Neuronal stem cell (in vitro differentiated cells): Measurements from ENCODE around the gene DMD.

Experiments
- DNase-seq: peaks from one replicate; pipeline ENCODE4 v3.0.0-alpha.2; 2013; ENCODE audit warnings: low spot score
- H2AFZ ChIP-seq: one replicate; pipeline ENCODE4 v1.6.1; 2013; ENCODE audit warnings: mild to moderate bottlenecking, low read length, inconsistent platforms
- H2AK5ac ChIP-seq: 2 replicates; pipeline ENCODE4 v1.6.1; 2013; ENCODE audit warnings: low read depth, mild to moderate bottlenecking, inconsistent platforms, low read length, moderate library complexity, mixed read lengths
- H2BK120ac ChIP-seq: 2 replicates; pipeline ENCODE4 v1.6.1; 2013; ENCODE audit warnings: low read depth, mild to moderate bottlenecking, inconsistent platforms, low read length, moderate library complexity, mixed read lengths
- H2BK12ac ChIP-seq: one replicate; pipeline ENCODE4 v1.6.1; 2013; ENCODE audit warnings: low read length, inconsistent platforms
- H2BK15ac ChIP-seq: 2 replicates; pipeline ENCODE4 v1.6.1; 2013; ENCODE audit warnings: mild to moderate bottlenecking, low read length, inconsistent platforms, mixed read lengths
- H2BK5ac ChIP-seq: one replicate; pipeline ENCODE4 v1.6.1; 2013; ENCODE audit warnings: inconsistent platforms, mild to moderate bottlenecking, low read length, moderate library complexity
- H3K14ac ChIP-seq: one replicate; pipeline ENCODE4 v1.6.1; 2013; ENCODE audit warnings: low read length, inconsistent platforms
- H3K18ac ChIP-seq: 2 replicates; pipeline ENCODE4 v1.6.1; 2013; ENCODE audit warnings: low read length, inconsistent platforms
- H3K23ac ChIP-seq: 2 replicates; pipeline ENCODE4 v1.6.1; 2013; ENCODE audit warnings: low read depth, mild to moderate bottlenecking, mixed read lengths, low read length, inconsistent platforms; ENCODE audit not compliant: poor library complexity
- H3K27ac ChIP-seq: replicated peaks from 3 replicates; pipeline ENCODE4 v1.5.1; 2013; ENCODE audit warnings: low read length, inconsistent platforms
- H3K27me3 ChIP-seq, 3 experiments: 2 replicates each; pipeline ENCODE4 v1.6.1; 2013; ENCODE audit warnings: low read length in 3 of 3, mild to moderate bottlenecking in 2 of 3, inconsistent platforms in 1 of 3, low read depth in 1 of 3, mixed read lengths in 1 of 3, moderate library complexity in 1 of 3; ENCODE audit not compliant: control insufficient read depth in 3 of 3, insufficient read depth in 3 of 3
- H3K36me3 ChIP-seq, 2 donors: replicated peaks in 1 of 2; 2 replicates each; pipeline ENCODE4 v1.6.1; 2013; ENCODE audit warnings: low read length in 2 of 2; ENCODE audit not compliant: control insufficient read depth in 2 of 2, insufficient read depth in 2 of 2
- H3K4ac ChIP-seq: 2 replicates; pipeline ENCODE4 v1.6.1; 2013; ENCODE audit warnings: inconsistent platforms, mild to moderate bottlenecking, low read length, moderate library complexity
- H3K4me1 ChIP-seq, 2 donors: 1 replicate in 1 of 2; 2 replicates in 1 of 2; pipeline ENCODE4 v1.6.1; 2013; ENCODE audit warnings: low read length in 2 of 2, low read depth in 1 of 2; ENCODE audit not compliant: control insufficient read depth in 2 of 2, insufficient read depth in 1 of 2
- H3K4me2 ChIP-seq: one replicate; pipeline ENCODE4 v1.6.1; 2013; ENCODE audit warnings: mild to moderate bottlenecking, low read length, inconsistent platforms; ENCODE audit not compliant: insufficient read depth, poor library complexity, severe bottlenecking
- H3K4me3 ChIP-seq, 2 donors: 2 replicates each; pipeline ENCODE4 v1.5.1; 2013; ENCODE audit warnings: low read length in 2 of 2, mild to moderate bottlenecking in 2 of 2, inconsistent platforms in 1 of 2, moderate library complexity in 1 of 2
- H3K79me1 ChIP-seq: one replicate; pipeline ENCODE4 v1.6.1; 2013; ENCODE audit warnings: low read depth, mild to moderate bottlenecking, inconsistent platforms, low read length, moderate library complexity
- H3K9ac ChIP-seq: one replicate; pipeline ENCODE4 v1.6.1; 2013; ENCODE audit warnings: mild to moderate bottlenecking, low read depth, low read length, inconsistent platforms; ENCODE audit not compliant: poor library complexity
- H3K9me3 ChIP-seq, 2 donors: replicated peaks in 1 of 2; 2 replicates each; pipeline versions ENCODE3 to v1.6.1; 2013; ENCODE audit warnings: low read length in 2 of 2, mild to moderate bottlenecking in 2 of 2, inconsistent platforms in 1 of 2, low read depth in 1 of 2, mixed read lengths in 1 of 2, moderate library complexity in 1 of 2; ENCODE audit not compliant: control insufficient read depth in 2 of 2, insufficient read depth in 1 of 2
- H4K8ac ChIP-seq: one replicate; pipeline ENCODE4 v1.6.1; 2013; ENCODE audit warnings: low read depth, mild to moderate bottlenecking, inconsistent platforms, low read length, moderate library complexity
- H4K91ac ChIP-seq: one replicate; pipeline ENCODE4 v1.6.1; 2013; ENCODE audit warnings: low read length, low read depth, mild to moderate bottlenecking, inconsistent platforms; ENCODE audit not compliant: poor library complexity
- WGBS, 2 donors: extraction: QIAGEN DNeasy Blood & Tissue Kit; methylation state at CpG; one replicate each; pipeline ENCODE4 v1.1.7; 2013; ENCODE audit warnings: missing lambda C conversion rate in 2 of 2, mixed read lengths in 1 of 2; ENCODE audit not compliant: insufficient read length in 2 of 2, insufficient replicate concordance in 1 of 2; ENCODE audit errors: extremely low coverage in 2 of 2; 5-methylcytosine and 5-hydroxymethylcytosine counted together

DMD gene

GRCh38 chrX:31819455-31819854 lies 1391.9 kb downstream of the DMD start:
- H2BK12ac ChIP-seq: no peak overlapping the region
- no peak overlapping the region for H3K27ac ChIP-seq
- H2BK15ac ChIP-seq: no peak overlapping the region
- H3K9ac ChIP-seq: no peak overlapping the region
- H3K27me3 ChIP-seq: no peaks in the 10 kb centered on the region
- H4K8ac ChIP-seq: no peak overlapping the region
- H2AFZ ChIP-seq: peak overlapping the region; percentile 48
- H4K91ac ChIP-seq: no peak overlapping the region
- no peaks in the 10 kb centered on the region for H3K79me1 ChIP-seq
- no peak overlapping the region for H2BK5ac ChIP-seq
- no peak overlapping the region for H3K14ac ChIP-seq
- no CpG with 5 or more reads among the region's 3 CpGs for WGBS, 2 donors
- H3K4ac ChIP-seq: no peak overlapping the region
- H3K4me1 ChIP-seq: peaks cover 0 to 7% of the 10 kb centered on the region in 2 donors
- no peak overlapping the region for H3K23ac ChIP-seq
- H3K18ac ChIP-seq: no peak overlapping the region
- DNase-seq: no peak
- no peaks in the 10 kb centered on the region for H3K9me3 ChIP-seq
- no peak overlapping the region for H3K4me2 ChIP-seq
- no peak overlapping the region for H2BK120ac ChIP-seq
- no peak overlapping the region for H3K4me3 ChIP-seq
- H3K36me3 ChIP-seq: no peaks in the 10 kb centered on the region
- H2AK5ac ChIP-seq: no peak overlapping the region

GRCh38 chrX:31811106-31811505 lies 1400.2 kb downstream of the DMD start:
- H2BK120ac ChIP-seq: no peak overlapping the region
- H3K4me1 ChIP-seq: peaks cover 0 to 8% of the 10 kb centered on the region in 2 donors
- no peak overlapping the region for H3K27ac ChIP-seq
- no peak overlapping the region for H3K14ac ChIP-seq
- H3K9me3 ChIP-seq: no peaks in the 10 kb centered on the region
- no peak overlapping the region for H3K4ac ChIP-seq
- no peaks in the 10 kb centered on the region for H3K36me3 ChIP-seq
- no peak overlapping the region for H3K23ac ChIP-seq
- H2AK5ac ChIP-seq: no peak overlapping the region
- no peak overlapping the region for H3K4me2 ChIP-seq
- H2BK5ac ChIP-seq: no peak overlapping the region
- no peak overlapping the region for H4K8ac ChIP-seq
- no peak overlapping the region for H2BK12ac ChIP-seq
- no peak overlapping the region for H3K9ac ChIP-seq
- no peak overlapping the region for H3K18ac ChIP-seq
- no peak overlapping the region for H2BK15ac ChIP-seq
- H3K4me3 ChIP-seq: no peak overlapping the region
- no peak overlapping the region for H2AFZ ChIP-seq
- H3K79me1 ChIP-seq: no peaks in the 10 kb centered on the region
- H4K91ac ChIP-seq: no peak overlapping the region
- no peaks in the 10 kb centered on the region for H3K27me3 ChIP-seq
- no peak for DNase-seq

- Histone ChIP-seq H2AFZ (no peak overlapping the region), H2BK15ac (no peak overlapping the region), H2BK120ac (no peak overlapping the region), H3K4ac (no peak overlapping the region), H4K91ac (no peak overlapping the region), H2BK12ac (no peak overlapping the region), H3K36me3 (no peaks in the 10 kb centered on the region), H3K18ac (no peak overlapping the region), H2BK5ac (no peak overlapping the region), H3K23ac (no peak overlapping the region), H3K79me1 (no peaks in the 10 kb centered on the region), H3K27ac (no peak overlapping the region), H4K8ac (no peak overlapping the region), H3K27me3 (no peaks in the 10 kb centered on the region), H3K4me3 (no peak overlapping the region), H3K9ac (no peak overlapping the region), H3K9me3 (no peaks in the 10 kb centered on the region), H2AK5ac (no peak overlapping the region), H3K4me1 (peaks cover 0 to 8% of the 10 kb centered on the region in 2 donors), H3K4me2 (no peak overlapping the region), H3K14ac (no peak overlapping the region)
- no CpG with 5 or more reads among the region's 2 CpGs for WGBS, 2 donors
- DNase-seq: no peak
Observed at GRCh38 chrX:31808357-31808756, 1403.0 kb downstream of the DMD start.

- Histone ChIP-seq H3K36me3 (no peaks in the 10 kb centered on the region), H3K23ac (no peak overlapping the region), H2BK120ac (no peak overlapping the region), H3K9me3 (no peaks in the 10 kb centered on the region), H3K27me3 (no peaks in the 10 kb centered on the region), H2AK5ac (no peak overlapping the region), H3K9ac (no peak overlapping the region), H2BK5ac (no peak overlapping the region), H3K27ac (no peak overlapping the region), H3K4me3 (no peak overlapping the region), H3K18ac (no peak overlapping the region), H3K4me1 (peaks cover 0 to 8% of the 10 kb centered on the region in 2 donors), H3K79me1 (no peaks in the 10 kb centered on the region), H4K91ac (no peak overlapping the region), H3K4ac (no peak overlapping the region), H3K14ac (no peak overlapping the region), H4K8ac (no peak overlapping the region), H2BK15ac (no peak overlapping the region), H2BK12ac (no peak overlapping the region), H2AFZ (no peak overlapping the region), H3K4me2 (no peak overlapping the region)
- WGBS, 2 donors: no CpG with 5 or more reads among the region's 2 CpGs
- DNase-seq: no peak
Observed at GRCh38 chrX:31807165-31807564, 1404.2 kb downstream of the DMD start.
